OCI-M2 (cell line): ENCODE data around the gene SLC35A5.

ENCODE experiments used
- DNase-seq: peaks from one replicate; lab custom pipeline; 2025; ENCODE audit not compliant: unreplicated experiment; lab: John Stamatoyannopoulos, UW

SLC35A5 gene

GRCh38 chr3:112623213-112623612, 61.4 kb downstream of the SLC35A5 start:
- DNase-seq: no peak

GRCh38 chr3:112623717-112624116, 61.9 kb downstream of the SLC35A5 start:
- DNase-seq: no peak

- no peak for DNase-seq
These were observed 65.6 kb downstream of the SLC35A5 start for GRCh38 chr3:112627419-112627818.

- DNase-seq: no peak
These were observed 66.1 kb downstream of the SLC35A5 start for GRCh38 chr3:112627919-112628466.

- DNase-seq: no peak
These were observed 67.6 kb downstream of the SLC35A5 start for GRCh38 chr3:112629425-112629824.

- no peak for DNase-seq
These were observed 69.4 kb downstream of the SLC35A5 start for GRCh38 chr3:112631257-112631656.

- no peak for DNase-seq
These were observed 70.8 kb downstream of the SLC35A5 start for GRCh38 chr3:112632596-112632995.

GRCh38 chr3:112633191-112633590, 71.3 kb downstream of the SLC35A5 start:
- no peak for DNase-seq

GRCh38 chr3:112633757-112634156, 71.9 kb downstream of the SLC35A5 start:
- no peak for DNase-seq

GRCh38 chr3:112634786-112635541, 73.1 kb downstream of the SLC35A5 start:
- no peak for DNase-seq
